ENCODE data around the gene SRR. TPM values are rescaled to one million over a fixed set of nuclear protein-coding genes. Genes with fewer than 3 reads are reported as not detected.

The SRR gene
- total RNA-seq, 1 experiment from 2014 or later: 52.3 TPM

GRCh38 chr17:2323629-2324314 lies 20.0 kb downstream of the SRR start:
- Histone ChIP-seq H3K36me3 (ENCODE audit: low read depth) (peaks cover 45% of the 10 kb centered on the region), H3K9me3 (ENCODE audit: insufficient read depth, low read depth) (no peaks in the 10 kb centered on the region), H3K4me3 (no peak overlapping the region), H3K27me3 (ENCODE audit: insufficient read depth, low read depth) (no peaks in the 10 kb centered on the region), H3F3A (ENCODE audit: insufficient read depth, low read depth) (peaks cover 74% of the 10 kb centered on the region), H4K20me1 (ENCODE audit: insufficient read depth) (peaks cover 20% of the 10 kb centered on the region; the same call in 1 of the 2 replicates), H3K4me2 (no peak overlapping the region), H3K9me2 (ENCODE audit: insufficient read depth) (no peaks in the 10 kb centered on the region), H3K79me2 (ENCODE audit: low read depth) (no peaks in the 10 kb centered on the region), H2AFZ (no peak overlapping the region), H3K27ac (no peak overlapping the region), H3K4me1 (replicated peaks; ENCODE audit: insufficient read depth) (no peaks in the 10 kb centered on the region)
- no TSS peak for BruUV-seq (replicated peaks)
- ChIA-PET CTCF (no interaction called here), POLR2A (ENCODE audit: unreplicated experiment) (no interaction called here)
- no peak for DNase-seq
- intact Hi-C loops (cut with micrococcal nuclease; ENCODE audit: unreplicated experiment): no loop called here
- TF ChIP-seq EZH2 (IDR thresholded peaks at IDR 0.05; ENCODE audit: low read depth) (no peak), CTCF (conservative IDR thresholded peaks at IDR 0.05) (no peak)

GRCh38 chr17:2331303-2331702 lies 27.6 kb downstream of the SRR start:
- no peak for TF ChIP-seq CTCF (conservative IDR thresholded peaks at IDR 0.05)
- TF ChIP-seq EZH2 (IDR thresholded peaks at IDR 0.05; ENCODE audit: low read depth): no peak
- no peak for DNase-seq
- Histone ChIP-seq H3K4me1 (replicated peaks; ENCODE audit: insufficient read depth) (peaks cover 16% of the 10 kb centered on the region; the same call in 1 of the 2 replicates), H3F3A (ENCODE audit: insufficient read depth, low read depth) (peaks cover 45% of the 10 kb centered on the region; the same call in 1 of the 2 replicates), H3K9me2 (ENCODE audit: insufficient read depth) (no peaks in the 10 kb centered on the region), H3K36me3 (ENCODE audit: low read depth) (peaks cover 70% of the 10 kb centered on the region), H2AFZ (no peak overlapping the region), H3K79me2 (ENCODE audit: low read depth) (peaks cover 53% of the 10 kb centered on the region), H3K4me3 (no peak overlapping the region), H3K9me3 (ENCODE audit: insufficient read depth, low read depth) (no peaks in the 10 kb centered on the region), H3K4me2 (no peak overlapping the region), H4K20me1 (ENCODE audit: insufficient read depth) (peaks cover 37% of the 10 kb centered on the region), H3K27me3 (ENCODE audit: insufficient read depth, low read depth) (no peaks in the 10 kb centered on the region), H3K27ac (no peak overlapping the region)
- BruUV-seq (replicated peaks): no TSS peak
- ChIA-PET POLR2A (ENCODE audit: unreplicated experiment) (interaction anchor here (0.6 kb wide), 1 partner anchor 196 kb away, joined by 15 read pairs; no protein-coding TSS in a partner anchor), CTCF (no interaction called here)
- intact Hi-C loops (cut with micrococcal nuclease; ENCODE audit: unreplicated experiment): no loop called here

GRCh38 chr17:2335726-2336214 lies 32.0 kb downstream of the SRR start:
- BruUV-seq (replicated peaks): TSS peak; percentile 47
- H4K20me1 ChIP-seq (ENCODE audit: insufficient read depth): peaks cover 15% of the 10 kb centered on the region; the same call in 1 of the 2 replicates
- H3F3A ChIP-seq (ENCODE audit: insufficient read depth, low read depth): peaks cover 34% of the 10 kb centered on the region; the same call in 1 of the 2 replicates
- peak; percentile 15 to 46 for DNase-seq
- peaks cover 20% of the 10 kb centered on the region; the same call in 1 of the 2 replicates for H3K4me1 ChIP-seq (replicated peaks; ENCODE audit: insufficient read depth)
- peaks cover 53% of the 10 kb centered on the region for H3K79me2 ChIP-seq (ENCODE audit: low read depth)
- H2AFZ ChIP-seq: peak overlapping the region; percentile 86
- peak overlapping the region; percentile 100 for H3K4me2 ChIP-seq
- H3K9me2 ChIP-seq (ENCODE audit: insufficient read depth): no peaks in the 10 kb centered on the region
- TF ChIP-seq CTCF (conservative IDR thresholded peaks at IDR 0.05) (no peak), EZH2 (IDR thresholded peaks at IDR 0.05; ENCODE audit: low read depth) (no peak)
- peaks cover 43% of the 10 kb centered on the region for H3K36me3 ChIP-seq (ENCODE audit: low read depth)
- peak overlapping the region; percentile 90 for H3K4me3 ChIP-seq
- H3K27me3 ChIP-seq (ENCODE audit: insufficient read depth, low read depth): no peaks in the 10 kb centered on the region
- intact Hi-C loops (cut with micrococcal nuclease; ENCODE audit: unreplicated experiment): loop anchor here (2.0 kb wide), 1 partner anchor 17 kb away; no protein-coding TSS in a partner anchor
- H3K27ac ChIP-seq: peak overlapping the region; percentile 54
- ChIA-PET POLR2A (ENCODE audit: unreplicated experiment) (interaction anchor here (0.8 to 1.3 kb wide), 5 partner anchors 12 to 64 kb away, joined by 3 to 10 read pairs (median 4); partner anchors contain the start of gene SRR), CTCF (interaction anchor here (0.5 to 3.1 kb wide), 5 partner anchors 11 to 104 kb away, joined by 3 to 33 read pairs (median 5); no protein-coding TSS in a partner anchor)
- no peaks in the 10 kb centered on the region for H3K9me3 ChIP-seq (ENCODE audit: insufficient read depth, low read depth)
